GM12878 (cell line): ENCODE results near the gene CELF2. TPM values are rescaled to one million over a fixed set of nuclear protein-coding genes. Genes with fewer than 3 reads are reported as not detected.

Experiments
- ATAC-seq: fragments of 200-7000 bp; cut with Tn5 transposase; 3 replicates; pipeline ENCODE4 v1.9.1; 2020; ENCODE audit warnings: mild to moderate bottlenecking, moderate library complexity
- BruUV-seq: library from RNA; stranded (reverse); fragments of 400-500 nt; replicated peaks from 2 replicates; lab custom pipeline; 2021; lab: Mats Ljungman, UMichigan
- CTCF ChIA-PET: fragments of 300-600 bp; sonication (Branson Sonifier 250); formaldehyde crosslinking; extraction: SDS; loops from one replicate; lab custom pipeline; 2021; ENCODE audit warnings: inconsistent platforms; lab: Yijun Ruan, JAX
- POLR2A ChIA-PET: fragments of 350-600 bp; formaldehyde crosslinking; extraction: SDS; loops from one replicate; lab custom pipeline; 2021; ENCODE audit warnings: inconsistent platforms; lab: Charles Lee
- RAD21 ChIA-PET: fragments of 300-600 bp; sonication (Branson Sonifier 250); formaldehyde crosslinking; loops from one replicate; lab custom pipeline; 2023; ENCODE audit warnings: antibody characterized with exemption; ENCODE audit not compliant: unreplicated experiment; lab: Charles Lee
- SMC1A ChIA-PET: fragments of 300-600 bp; sonication (Branson Sonifier 250); formaldehyde crosslinking; loops from one replicate; lab custom pipeline; 2023; ENCODE audit not compliant: unreplicated experiment, uncharacterized antibody; lab: Charles Lee
- DNase-seq: peaks from one replicate; pipeline ENCODE4 v3.0.0-alpha.2; 2011; ENCODE audit warnings: low read depth, low spot score
- FAIRE-seq: peaks from 3 replicates; lab custom pipeline; 2011; peaks lifted over from hg19 to GRCh38; lab: Jason Lieb, UNC
- H2AFZ ChIP-seq: 2 replicates; pipeline ENCODE4 v1.6.0; 2011; ENCODE audit warnings: low read depth, low read length, control low read depth; ENCODE audit not compliant: control insufficient read depth
- H3K27ac ChIP-seq: 2 replicates; pipeline ENCODE4 v1.5.1; 2011; ENCODE audit warnings: control low read depth; ENCODE audit not compliant: control insufficient read depth, insufficient read depth
- H3K27me3 ChIP-seq, 2 experiments: replicated peaks in 1 of 2; 2 replicates each; pipeline versions ENCODE4 v1.6.0 to v1.6.1; 2011; ENCODE audit warnings: low read length in 1 of 2; ENCODE audit not compliant: control insufficient read depth in 2 of 2, insufficient read depth in 2 of 2
- H3K36me3 ChIP-seq, 2 experiments: 2 replicates each; pipeline ENCODE4 v1.5.1; 2011; ENCODE audit warnings: low read length in 1 of 2; ENCODE audit not compliant: control insufficient read depth in 2 of 2, insufficient read depth in 2 of 2
- H3K4me1 ChIP-seq: 2 replicates; pipeline ENCODE4 v1.6.1; 2011; ENCODE audit warnings: mild to moderate bottlenecking, low read length, moderate library complexity, mixed read lengths; ENCODE audit not compliant: control insufficient read depth, insufficient read depth
- H3K4me2 ChIP-seq: 2 replicates; pipeline ENCODE4 v1.6.0; 2011; ENCODE audit warnings: control low read depth; ENCODE audit not compliant: control insufficient read depth, insufficient read depth
- H3K4me3 ChIP-seq: fragments of 200-600 bp; sonication (generic); 2 replicates; pipeline ENCODE4 v1.5.1; 2016
- H3K79me2 ChIP-seq: 2 replicates; pipeline ENCODE4 v1.6.0; 2011; ENCODE audit warnings: low read length; ENCODE audit not compliant: control insufficient read depth, insufficient read depth
- H3K9ac ChIP-seq: 2 replicates; pipeline ENCODE4 v1.8.0; 2011; ENCODE audit warnings: low read length, control low read depth, mixed read lengths; ENCODE audit not compliant: control insufficient read depth, insufficient read depth
- H3K9me3 ChIP-seq: replicated peaks from 3 replicates; pipeline ENCODE4 v1.5.1; 2011; ENCODE audit warnings: mild to moderate bottlenecking, low read length; ENCODE audit not compliant: control insufficient read depth, insufficient read depth
- H4K20me1 ChIP-seq: 2 replicates; pipeline ENCODE4 v1.6.0; 2011; ENCODE audit not compliant: control insufficient read depth, insufficient read depth
- CTCF ChIP-seq, 3 experiments: IDR thresholded peaks in 2 of 3; conservative IDR thresholded peaks in 1 of 3; 2 replicates each; pipeline ENCODE4 v1.5.1; 2011; ENCODE audit warnings: low read depth in 3 of 3, low read length in 3 of 3, mild to moderate bottlenecking in 3 of 3, control low read depth in 2 of 3, moderate library complexity in 2 of 3, inconsistent platforms in 1 of 3, mixed read lengths in 1 of 3; ENCODE audit not compliant: control insufficient read depth in 2 of 3, insufficient read depth in 1 of 3; ENCODE audit errors: extremely low read depth in 1 of 3
- POU2F2 ChIP-seq: IDR thresholded peaks from 3 replicates; pipeline ENCODE4 v1.6.1; 2011; ENCODE audit warnings: low read depth, mild to moderate bottlenecking, low read length, borderline replicate concordance
- RUNX3 ChIP-seq: IDR thresholded peaks from 2 replicates; pipeline ENCODE4 v1.6.1; 2012; ENCODE audit warnings: low read length, inconsistent platforms
- TARDBP ChIP-seq: IDR thresholded peaks from 2 replicates; pipeline ENCODE4 v1.6.1; 2016; ENCODE audit warnings: borderline replicate concordance
- WGBS: methylation state at CpG from one replicate; pipeline ENCODE4 v1.1.6; 2016; ENCODE audit warnings: low lambda C conversion rate; ENCODE audit not compliant: insufficient replicate concordance, insufficient coverage; ENCODE audit errors: missing lambda C conversion rate; 5-methylcytosine and 5-hydroxymethylcytosine counted together
- in situ Hi-C: fragments of 300-500 bp; cut with MboI; formaldehyde crosslinking; loops from 9 replicates; pipeline ENCODE4 v1.14.3; 2018; ENCODE audit warnings: mixed read lengths
- intact Hi-C: fragments of 100-400 bp; cut with micrococcal nuclease; formaldehyde crosslinking; loops from one replicate; pipeline ENCODE4 v1.14.2; 2022; ENCODE audit not compliant: unreplicated experiment
- polyA plus RNA-seq, 11 experiments: library from polyadenylated mRNA; depleted of rRNA in 4 of 11; unstranded in 6 of 11; stranded (reverse) in 5 of 11; fragments of >200 nt; fragmentation: Nextera tagmentation in 4 of 11; fragmentation: Illumina TruSeq in 1 of 11; extraction: Ambion mirVana in 4 of 11; extraction: Trizol in 1 of 11; gene quantifications; 1 replicate in 1 of 11; 2 replicates in 10 of 11; pipeline versions ENCODE4 v1.2.1 to v1.2.3, GENCODE V29; 2011 to 2016; ENCODE audit warnings: inconsistent platforms in 2 of 11, missing spikeins in 2 of 11, low read depth in 1 of 11
- total RNA-seq, 4 experiments: library from RNA; depleted of rRNA in 3 of 4; stranded (reverse); fragments of >200 nt in 3 of 4; fragmentation: Illumina TruSeq in 1 of 4; extraction: Trizol in 1 of 4; gene quantifications; 2 replicates each; pipeline versions ENCODE4 v1.2.1 to v1.2.3, GENCODE V29; 2013 to 2021

Gene CELF2
- total and polyA plus RNA-seq, 10 of the 15 experiments (the other 5 are each of a cell fraction or from before 2014, with no cell fraction given), result 20.8 to 129 (median 86.3) TPM

GRCh38 chr10:11147722-11148121, 130.1 kb downstream of the CELF2 start:
- FAIRE-seq (no peak), ATAC-seq (peak; percentile 58), DNase-seq (no peak)
- RAD21 ChIA-PET, result interaction anchor here (1.3 to 5.1 kb wide), 2 partner anchors 17 to 21 kb away, joined by 3 to 57 read pairs; no protein-coding TSS in a partner anchor
- WGBS, result 26% methylated on average over 9 of the region's 9 CpGs
- no peak overlapping the region for H3K27ac ChIP-seq
- 0 out of 2 replicates have a peak overlapping the region, but pooled peaks have one; percentile 30 for H3K4me2 ChIP-seq
- no peak overlapping the region for H3K4me3 ChIP-seq
- no peaks in the 10 kb centered on the region for H3K36me3 ChIP-seq
- no peaks in the 10 kb centered on the region for H3K9me3 ChIP-seq
- H3K27me3 ChIP-seq, result no peaks in the 10 kb centered on the region
- no TSS peak for BruUV-seq
- SMC1A ChIA-PET, result interaction anchor here (0.9 to 9.5 kb wide), 6 partner anchors 12 to 123 kb away, joined by 3 to 99 read pairs (median 20); no protein-coding TSS in a partner anchor
- H3K4me1 ChIP-seq, result peaks cover 17% of the 10 kb centered on the region
- CTCF ChIA-PET, result interaction anchor here (1.1 to 5.1 kb wide), 3 partner anchors 11 to 123 kb away, joined by 3 to 39 read pairs (median 19); no protein-coding TSS in a partner anchor
- H4K20me1 ChIP-seq, result no peaks in the 10 kb centered on the region
- H2AFZ ChIP-seq, result peak overlapping the region; percentile 74
- TF ChIP-seq CTCF (IDR thresholded peaks at IDR 0.05 in 2 of 3, conservative IDR thresholded peaks at IDR 0.05 in 1 of 3; ENCODE audit: control insufficient read depth in 2 of 3, extremely low read depth in 1 of 3, insufficient read depth in 1 of 3, low read depth in 3 of 3, low read length in 3 of 3), result peak in 1 of 3 experiments; percentile 28; a peak in 2 of 6 replicates
- no peak for TF ChIP-seq TARDBP
- peak; percentile 23; the same call in 1 of the 3 replicates for TF ChIP-seq POU2F2
- TF ChIP-seq RUNX3, result peak; percentile 28; the same call in 1 of the 2 replicates
- no peaks in the 10 kb centered on the region for H3K79me2 ChIP-seq
- POLR2A ChIA-PET, result interaction anchor here (1.1 to 1.5 kb wide), 2 partner anchors 27 to 99 kb away, joined by 3 read pairs; no protein-coding TSS in a partner anchor
- intact Hi-C loops (no loop called here), in situ Hi-C loops (no loop called here)
- no peak overlapping the region for H3K9ac ChIP-seq
